ENCODE data around the gene LGI4. TPM values are rescaled to one million over a fixed set of nuclear protein-coding genes. Genes with fewer than 3 reads are reported as not detected.
A peak's percentile ranks its signal among the peaks of the same experiment; 100 is the strongest.
"Not testable (repeated sequence)": the region's sequence is repeated elsewhere in the genome, so short reads cannot be mapped to it uniquely, and the experiment has no call there.

The LGI4 gene
- total RNA-seq, 2 experiments from 2014 or later = 0.55 to 0.68 TPM

- CTCF ChIA-PET = interaction anchor here (0.5 to 2.8 kb wide), 13 partner anchors 10 to 139 kb away, joined by 3 to 13 read pairs (median 4); partner anchors contain the start of gene FXYD5
- no peaks in the 10 kb centered on the region for H3K36me3 Mint-ChIP-seq (ENCODE audit: low read depth)
- H3K9me3 Mint-ChIP-seq = peaks cover 2% of the 10 kb centered on the region
- no peak overlapping the region for H3K4me3 Mint-ChIP-seq
- POLR2A ChIA-PET = interaction anchor here (1.3 to 1.5 kb wide), 2 partner anchors 11 to 131 kb away, joined by 3 to 4 read pairs; no protein-coding TSS in a partner anchor
- no peak for DNase-seq
- H3K27me3 Mint-ChIP-seq = peaks cover 19% of the 10 kb centered on the region
- H3K27ac Mint-ChIP-seq = no peak overlapping the region
- peaks cover 11% of the 10 kb centered on the region for H3K4me1 Mint-ChIP-seq
These were observed 1.4 kb upstream of the LGI4 start for GRCh38 chr19:35136231-35136630.

- H3K36me3 Mint-ChIP-seq (ENCODE audit: low read depth) = no peaks in the 10 kb centered on the region
- peaks cover 6% of the 10 kb centered on the region for H3K4me1 Mint-ChIP-seq
- peak; percentile 72 for DNase-seq
- no peak overlapping the region for H3K27ac Mint-ChIP-seq
- H3K9me3 Mint-ChIP-seq = peaks cover 2% of the 10 kb centered on the region
- ChIA-PET CTCF (interaction anchor here (0.5 to 2.8 kb wide), 12 partner anchors 11 to 139 kb away, joined by 3 to 13 read pairs (median 4); partner anchors contain the start of gene FXYD5), POLR2A (interaction anchor here (1.3 to 1.5 kb wide), 2 partner anchors 11 to 132 kb away, joined by 3 to 4 read pairs; no protein-coding TSS in a partner anchor)
- H3K27me3 Mint-ChIP-seq = peaks cover 17% of the 10 kb centered on the region
- H3K4me3 Mint-ChIP-seq = no peak overlapping the region
These were observed 590 bp upstream of the LGI4 start for GRCh38 chr19:35135389-35135909.

- CTCF ChIA-PET = no interaction called here
These were observed 1.0 kb downstream of the LGI4 start for GRCh38 chr19:35133826-35134225.

GRCh38 chr19:35132254-35132653 lies 2.6 kb downstream of the LGI4 start:
- no peak overlapping the region for H3K4me3 Mint-ChIP-seq
- CTCF ChIA-PET = no interaction called here
- H3K9me3 Mint-ChIP-seq = peaks cover 2% of the 10 kb centered on the region
- DNase-seq = no peak
- H3K4me1 Mint-ChIP-seq = peaks cover 6% of the 10 kb centered on the region
- peaks cover 9% of the 10 kb centered on the region for H3K27me3 Mint-ChIP-seq
- no peak overlapping the region for H3K27ac Mint-ChIP-seq
- no peaks in the 10 kb centered on the region for H3K36me3 Mint-ChIP-seq (ENCODE audit: low read depth)
- POLR2A ChIA-PET = no interaction called here

More at GRCh38 chr19:35133826-35134225, 1.0 kb downstream of the LGI4 start:
- POLR2A ChIA-PET = no interaction called here
- H3K9me3 Mint-ChIP-seq = peaks cover 2% of the 10 kb centered on the region
- H3K27me3 Mint-ChIP-seq = peaks cover 17% of the 10 kb centered on the region
- H3K36me3 Mint-ChIP-seq (ENCODE audit: low read depth) = no peaks in the 10 kb centered on the region
- H3K4me1 Mint-ChIP-seq = peaks cover 6% of the 10 kb centered on the region
- DNase-seq = no peak
- H3K27ac Mint-ChIP-seq = no peak overlapping the region
- no peak overlapping the region for H3K4me3 Mint-ChIP-seq

GRCh38 chr19:35130761-35131720 lies 3.8 kb downstream of the LGI4 start:
- ChIA-PET CTCF (no interaction called here), POLR2A (no interaction called here)
- no peak overlapping the region for H3K4me3 Mint-ChIP-seq
- no peak overlapping the region for H3K27ac Mint-ChIP-seq
- H3K36me3 Mint-ChIP-seq (ENCODE audit: low read depth) = no peaks in the 10 kb centered on the region
- peaks cover 2% of the 10 kb centered on the region for H3K9me3 Mint-ChIP-seq
- DNase-seq = no peak
- H3K4me1 Mint-ChIP-seq = peaks cover 6% of the 10 kb centered on the region
- peaks cover 6% of the 10 kb centered on the region for H3K27me3 Mint-ChIP-seq

- H3K4me1 Mint-ChIP-seq; DNase-seq; H3K36me3 Mint-ChIP-seq (ENCODE audit: low read depth); POLR2A ChIA-PET; H3K27ac Mint-ChIP-seq; H3K9me3 Mint-ChIP-seq; H3K27me3 Mint-ChIP-seq; H3K4me3 Mint-ChIP-seq; CTCF ChIA-PET: not testable (repeated sequence)
These were observed 5.1 kb downstream of the LGI4 start for GRCh38 chr19:35129724-35130274.

GRCh38 chr19:35128398-35129057 lies 6.3 kb downstream of the LGI4 start:
- H3K27ac Mint-ChIP-seq = no peak overlapping the region
- peaks cover 19% of the 10 kb centered on the region for H3K4me1 Mint-ChIP-seq
- H3K9me3 Mint-ChIP-seq = peaks cover 2% of the 10 kb centered on the region
- H3K36me3 Mint-ChIP-seq (ENCODE audit: low read depth) = no peaks in the 10 kb centered on the region
- peaks cover 3% of the 10 kb centered on the region for H3K27me3 Mint-ChIP-seq
- no peak overlapping the region for H3K4me3 Mint-ChIP-seq
- no peak for DNase-seq
- ChIA-PET POLR2A (no interaction called here), CTCF (no interaction called here)

GRCh38 chr19:35127871-35128270 lies 7.0 kb downstream of the LGI4 start:
- H3K4me1 Mint-ChIP-seq = peaks cover 19% of the 10 kb centered on the region
- H3K4me3 Mint-ChIP-seq = no peak overlapping the region
- CTCF ChIA-PET = interaction anchor here (0.9 to 1.3 kb wide), 2 partner anchors 11 to 13 kb away, joined by 3 read pairs; no protein-coding TSS in a partner anchor
- POLR2A ChIA-PET = no interaction called here
- no peaks in the 10 kb centered on the region for H3K9me3 Mint-ChIP-seq
- H3K27me3 Mint-ChIP-seq = peaks cover 3% of the 10 kb centered on the region
- no peak overlapping the region for H3K27ac Mint-ChIP-seq
- H3K36me3 Mint-ChIP-seq (ENCODE audit: low read depth) = no peaks in the 10 kb centered on the region
- no peak for DNase-seq

- CTCF ChIA-PET = interaction anchor here (1.3 kb wide), 1 partner anchor 12 kb away, joined by 3 read pairs; no protein-coding TSS in a partner anchor
- H3K27me3 Mint-ChIP-seq = no peaks in the 10 kb centered on the region
- H3K36me3 Mint-ChIP-seq (ENCODE audit: low read depth) = no peaks in the 10 kb centered on the region
- no peak for DNase-seq
- no peak overlapping the region for H3K27ac Mint-ChIP-seq
- POLR2A ChIA-PET = no interaction called here
- no peaks in the 10 kb centered on the region for H3K9me3 Mint-ChIP-seq
- H3K4me1 Mint-ChIP-seq = peaks cover 19% of the 10 kb centered on the region
- H3K4me3 Mint-ChIP-seq = no peak overlapping the region
These were observed 8.3 kb downstream of the LGI4 start for GRCh38 chr19:35126624-35126959.

GRCh38 chr19:35125749-35126623 lies 8.9 kb downstream of the LGI4 start:
- DNase-seq = no peak
- no peaks in the 10 kb centered on the region for H3K9me3 Mint-ChIP-seq
- H3K4me1 Mint-ChIP-seq = peaks cover 19% of the 10 kb centered on the region
- ChIA-PET POLR2A (no interaction called here), CTCF (interaction anchor here (2.2 kb wide), 1 partner anchor 16 kb away, joined by 20 read pairs; the partner anchor contains the start of gene FXYD7)
- H3K4me3 Mint-ChIP-seq = no peak overlapping the region
- no peak overlapping the region for H3K27ac Mint-ChIP-seq
- no peaks in the 10 kb centered on the region for H3K36me3 Mint-ChIP-seq (ENCODE audit: low read depth)
- H3K27me3 Mint-ChIP-seq = no peaks in the 10 kb centered on the region

GRCh38 chr19:35125270-35125717 lies 9.6 kb downstream of the LGI4 start:
- no peaks in the 10 kb centered on the region for H3K9me3 Mint-ChIP-seq
- H3K4me1 Mint-ChIP-seq = peaks cover 19% of the 10 kb centered on the region
- no peak overlapping the region for H3K27ac Mint-ChIP-seq
- H3K27me3 Mint-ChIP-seq = no peaks in the 10 kb centered on the region
- no peak for DNase-seq
- ChIA-PET POLR2A (interaction anchor here (1.2 kb wide), 1 partner anchor 10 kb away, joined by 4 read pairs; the partner anchor contains the start of gene LGI4), CTCF (interaction anchor here (1.3 to 2.2 kb wide), 3 partner anchors 10 to 17 kb away, joined by 6 to 20 read pairs (median 13); partner anchors contain the start of genes FXYD3 and FXYD7)
- no peaks in the 10 kb centered on the region for H3K36me3 Mint-ChIP-seq (ENCODE audit: low read depth)
- H3K4me3 Mint-ChIP-seq = no peak overlapping the region
